Skeletal muscle tissue (tissue), 4 donors: Measurements from ENCODE around the gene C2orf92. TPM values are rescaled to one million over a fixed set of nuclear protein-coding genes. Genes with fewer than 3 reads are reported as not detected.

Experiments
- H3K27ac ChIP-seq: one replicate; pipeline ENCODE4 v1.7.0; 2013; ENCODE audit warnings: mild to moderate bottlenecking, low read depth, low read length, inconsistent platforms
- H3K27me3 ChIP-seq, 3 donors: one replicate each; pipeline ENCODE4 v1.7.0; 2013; ENCODE audit warnings: low read length in 3 of 3; ENCODE audit not compliant: control insufficient read depth in 3 of 3, insufficient read depth in 3 of 3
- H3K36me3 ChIP-seq, 3 donors: one replicate each; pipeline ENCODE4 v1.7.0; 2013; ENCODE audit warnings: low read length in 3 of 3; ENCODE audit not compliant: control insufficient read depth in 3 of 3, insufficient read depth in 3 of 3
- H3K4me1 ChIP-seq, 3 donors: one replicate each; pipeline ENCODE4 v1.7.0; 2013; ENCODE audit warnings: low read length in 3 of 3, mild to moderate bottlenecking in 3 of 3; ENCODE audit not compliant: control insufficient read depth in 3 of 3, insufficient read depth in 3 of 3
- H3K4me3 ChIP-seq, 3 donors: one replicate each; pipeline ENCODE4 v1.7.0; 2013; ENCODE audit warnings: low read length in 3 of 3
- H3K9ac ChIP-seq, 3 donors: one replicate each; pipeline ENCODE4 v1.7.0; 2013; ENCODE audit warnings: low read length in 3 of 3, mild to moderate bottlenecking in 3 of 3, moderate library complexity in 2 of 3, low read depth in 1 of 3
- H3K9me3 ChIP-seq, 3 donors: one replicate each; pipeline ENCODE4 v1.7.0; 2013; ENCODE audit warnings: low read length in 3 of 3; ENCODE audit not compliant: control insufficient read depth in 3 of 3
- total RNA-seq: library from RNA; depleted of rRNA; stranded (reverse); fragments of >200 nt; gene quantifications from one replicate; pipeline ENCODE4 v1.2.3, GENCODE V29; 2014
- donor health status: Osteomylitis.

C2orf92 gene
- total RNA-seq, 1 donor from 2014 or later, result 4.7 TPM

DNA sequence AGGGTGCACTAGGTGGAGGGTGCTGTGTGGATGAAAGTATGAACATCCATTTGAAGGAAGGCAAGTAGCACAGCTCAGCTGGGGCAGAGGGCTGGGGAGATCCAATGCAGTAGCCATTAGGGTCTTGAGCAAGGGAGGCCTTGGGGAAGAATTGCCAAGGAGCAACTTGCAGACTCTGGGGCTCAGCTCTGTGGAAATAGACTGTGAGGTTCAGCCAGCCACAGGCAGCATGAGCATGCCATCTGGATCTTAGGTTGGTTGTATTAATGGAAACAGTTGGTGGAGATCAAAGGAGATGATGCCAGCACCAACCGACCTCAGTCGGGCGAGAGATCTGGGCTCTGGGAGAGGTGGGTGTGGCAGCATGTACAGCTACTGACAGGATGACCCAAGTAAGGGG lies 49.4 kb downstream of the C2orf92 start:
- H3K4me3 ChIP-seq, result no peak overlapping the region
- H3K27me3 ChIP-seq, result peaks cover 0 to 7% (median 0%) of the 10 kb centered on the region in 3 donors
- no peaks in the 10 kb centered on the region for H3K36me3 ChIP-seq
- no peaks in the 10 kb centered on the region for H3K4me1 ChIP-seq
- H3K9me3 ChIP-seq, result no peaks in the 10 kb centered on the region
- H3K9ac ChIP-seq, result no peak overlapping the region
- no peak overlapping the region for H3K27ac ChIP-seq

DNA sequence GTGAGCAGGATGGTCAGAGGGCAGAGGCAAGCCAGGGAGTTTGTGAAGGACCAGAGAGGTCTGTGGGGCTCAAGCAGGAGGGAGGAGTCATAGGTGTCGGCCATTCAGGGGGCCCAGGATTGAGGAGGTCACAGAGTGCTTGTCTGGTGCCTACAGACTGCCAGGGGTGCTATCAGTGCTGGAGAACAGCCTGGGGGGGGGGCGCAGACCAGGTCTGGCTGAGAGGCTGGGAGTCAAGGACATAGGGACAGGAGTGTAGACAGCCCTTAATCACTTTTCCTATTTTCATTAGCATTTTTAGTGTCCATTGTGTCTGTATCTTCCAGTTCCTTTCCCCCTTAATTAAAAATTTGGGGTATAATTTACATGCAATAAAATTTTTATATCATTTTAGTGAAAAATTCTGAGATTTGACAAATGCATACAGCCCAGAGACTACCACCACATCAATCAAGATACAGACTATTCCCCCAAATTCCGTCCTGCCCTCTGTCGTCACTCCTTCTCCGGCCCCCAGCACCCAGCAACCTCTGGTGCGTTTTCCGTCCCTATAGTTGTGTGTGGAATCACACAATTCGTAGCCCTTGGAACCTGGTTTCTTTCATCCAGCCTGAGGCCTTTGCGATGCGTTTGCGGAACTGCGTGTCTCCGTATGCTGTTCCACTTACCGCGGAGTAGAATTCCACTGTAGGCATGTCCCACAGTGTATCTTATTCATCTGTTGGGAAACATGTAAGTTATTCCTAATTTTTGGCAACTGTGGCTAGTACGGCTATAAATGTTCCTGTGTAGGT lies 50.0 kb downstream of the C2orf92 start:
- Histone ChIP-seq H3K9me3 (no peaks in the 10 kb centered on the region), H3K36me3 (no peaks in the 10 kb centered on the region), H3K27ac (no peak overlapping the region), H3K4me1 (no peaks in the 10 kb centered on the region), H3K27me3 (peaks cover 0 to 7% (median 0%) of the 10 kb centered on the region in 3 donors), H3K9ac (no peak overlapping the region), H3K4me3 (no peak overlapping the region)

DNA sequence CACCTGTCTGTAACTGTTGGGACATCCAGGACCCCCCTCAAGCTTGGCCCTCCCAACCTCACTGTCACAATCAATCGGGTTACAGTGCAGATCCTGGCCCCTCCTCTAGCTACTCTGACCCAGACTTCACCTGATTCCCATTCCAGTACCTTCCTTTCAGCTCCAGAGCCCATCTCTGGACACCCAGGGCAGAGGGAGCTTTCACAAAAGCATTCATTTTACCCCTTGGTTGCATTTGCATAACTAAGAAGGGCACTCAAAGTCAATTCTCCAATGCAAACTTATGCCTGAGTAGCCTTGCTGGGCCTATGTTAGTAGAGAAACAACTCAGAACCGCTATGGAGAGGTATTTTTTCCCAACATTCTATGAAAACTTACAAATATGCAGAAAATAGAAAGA lies 51.2 kb downstream of the C2orf92 start:
- no peak overlapping the region for H3K27ac ChIP-seq
- H3K4me3 ChIP-seq, result no peak overlapping the region
- no peak overlapping the region for H3K9ac ChIP-seq
- H3K27me3 ChIP-seq, result peaks cover 0 to 7% (median 0%) of the 10 kb centered on the region in 3 donors
- peaks cover 0 to 6% (median 2%) of the 10 kb centered on the region in 3 donors for H3K4me1 ChIP-seq
- H3K9me3 ChIP-seq, result no peaks in the 10 kb centered on the region
- H3K36me3 ChIP-seq, result no peaks in the 10 kb centered on the region

DNA sequence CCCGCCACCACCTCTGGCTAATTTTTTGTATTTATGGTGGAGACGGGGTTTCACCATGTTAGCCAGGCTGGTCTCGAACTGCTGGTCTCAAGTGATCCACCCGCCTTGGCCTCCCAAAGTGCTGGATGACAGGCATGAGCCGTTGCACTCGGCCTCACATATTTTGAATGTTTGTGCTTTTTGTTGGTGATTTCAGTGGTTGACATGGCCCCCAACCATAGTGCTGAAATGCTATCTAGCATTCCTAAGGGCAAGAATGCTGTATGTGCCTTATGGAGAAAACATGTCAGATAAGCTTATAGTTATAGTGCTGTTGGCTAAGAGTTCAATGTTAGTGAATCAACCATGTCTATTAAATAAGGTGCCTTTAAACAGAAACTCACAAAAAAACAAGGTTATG lies 52.7 kb downstream of the C2orf92 start:
- no peak overlapping the region for H3K4me3 ChIP-seq
- no peak overlapping the region for H3K9ac ChIP-seq
- H3K27ac ChIP-seq, result no peak overlapping the region
- H3K9me3 ChIP-seq, result no peaks in the 10 kb centered on the region
- H3K36me3 ChIP-seq, result no peaks in the 10 kb centered on the region
- peaks cover 0 to 7% (median 0%) of the 10 kb centered on the region in 3 donors for H3K27me3 ChIP-seq
- peaks cover 0 to 10% (median 4%) of the 10 kb centered on the region in 3 donors for H3K4me1 ChIP-seq

DNA sequence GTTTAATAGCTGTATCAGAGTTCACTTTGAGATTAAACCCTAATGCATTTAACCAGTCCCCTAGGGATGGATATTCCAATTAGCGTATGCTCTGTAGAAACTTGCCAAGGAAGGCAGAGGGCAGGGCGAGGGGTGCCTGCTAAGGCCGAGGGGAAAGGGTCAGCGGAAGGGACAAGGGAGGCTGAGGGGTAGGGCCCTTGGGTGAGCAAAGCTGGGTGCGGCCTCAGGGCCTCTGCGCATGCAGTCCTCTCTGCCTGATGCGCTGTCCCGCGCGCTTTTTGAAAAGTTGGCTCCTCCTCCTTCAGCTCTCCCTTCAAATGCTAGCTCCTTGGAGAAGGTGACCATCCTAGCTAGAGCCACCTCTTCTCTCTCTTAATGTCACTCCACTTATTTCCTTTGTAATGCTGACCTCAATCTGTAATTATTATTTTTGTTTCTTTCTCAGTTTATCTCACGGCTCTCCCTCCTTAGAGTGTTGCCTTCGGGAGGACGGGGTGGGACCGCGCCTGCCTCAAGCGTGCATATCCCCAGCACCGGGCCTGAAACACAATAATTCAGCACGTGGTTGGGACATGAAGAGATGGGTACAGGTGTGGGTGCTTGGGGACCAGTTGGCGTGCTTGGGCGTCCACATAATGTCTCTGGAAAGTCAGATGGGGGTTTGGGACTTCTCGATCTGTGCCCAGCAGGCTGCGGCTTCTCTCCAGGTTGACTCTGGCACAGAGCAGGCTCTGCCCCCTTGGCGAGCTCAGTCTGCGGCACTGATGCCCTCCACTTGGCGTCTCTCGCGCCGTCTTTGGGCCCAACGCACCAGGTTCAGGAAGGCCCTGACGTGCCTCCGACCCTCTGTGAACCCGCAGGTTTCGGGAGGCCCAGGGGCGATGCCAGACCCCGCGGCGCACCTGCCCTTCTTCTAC lies 53.9 kb downstream of the C2orf92 start:
- Histone ChIP-seq H3K9me3 (no peaks in the 10 kb centered on the region), H3K4me3 (no peak overlapping the region), H3K27me3 (peaks cover 0 to 3% (median 0%) of the 10 kb centered on the region in 3 donors), H3K27ac (no peak overlapping the region), H3K9ac (no peak overlapping the region), H3K4me1 (peaks cover 0 to 10% (median 4%) of the 10 kb centered on the region in 3 donors), H3K36me3 (no peaks in the 10 kb centered on the region)

DNA sequence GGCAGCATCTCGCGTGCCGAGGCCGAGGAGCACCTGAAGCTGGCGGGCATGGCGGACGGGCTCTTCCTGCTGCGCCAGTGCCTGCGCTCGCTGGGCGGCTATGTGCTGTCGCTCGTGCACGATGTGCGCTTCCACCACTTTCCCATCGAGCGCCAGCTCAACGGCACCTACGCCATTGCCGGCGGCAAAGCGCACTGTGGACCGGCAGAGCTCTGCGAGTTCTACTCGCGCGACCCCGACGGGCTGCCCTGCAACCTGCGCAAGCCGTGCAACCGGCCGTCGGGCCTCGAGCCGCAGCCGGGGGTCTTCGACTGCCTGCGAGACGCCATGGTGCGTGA lies 54.5 kb downstream of the C2orf92 start:
- no peak overlapping the region for H3K9ac ChIP-seq
- no peak overlapping the region for H3K27ac ChIP-seq
- H3K36me3 ChIP-seq, result no peaks in the 10 kb centered on the region
- peaks cover 0 to 10% (median 4%) of the 10 kb centered on the region in 3 donors for H3K4me1 ChIP-seq
- H3K9me3 ChIP-seq, result no peaks in the 10 kb centered on the region
- H3K4me3 ChIP-seq, result no peak overlapping the region
- H3K27me3 ChIP-seq, result no peaks in the 10 kb centered on the region

DNA sequence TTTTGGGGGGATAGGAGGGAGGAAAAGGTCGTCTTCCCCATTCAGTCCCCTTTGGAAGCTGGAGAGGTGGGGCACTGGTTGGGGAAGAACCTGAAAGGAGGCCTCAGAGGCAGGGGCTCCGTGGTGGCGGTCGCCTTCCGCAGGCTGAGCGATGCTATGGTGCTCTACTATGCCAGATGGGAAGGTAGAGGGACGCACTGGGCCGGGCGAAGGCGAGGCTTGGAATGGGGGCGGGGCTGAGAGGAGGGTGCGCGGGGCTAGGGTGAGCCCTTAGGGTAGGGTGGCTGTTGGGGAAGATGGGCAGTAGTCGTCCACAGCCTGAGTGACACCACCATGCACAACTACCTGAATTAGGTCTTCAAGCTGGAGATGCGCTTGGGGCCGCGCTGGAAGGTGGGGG lies 55.0 kb downstream of the C2orf92 start:
- no peaks in the 10 kb centered on the region for H3K36me3 ChIP-seq
- H3K27me3 ChIP-seq, result no peaks in the 10 kb centered on the region
- H3K27ac ChIP-seq, result no peak overlapping the region
- H3K4me3 ChIP-seq, result no peak overlapping the region
- peaks cover 0 to 10% (median 4%) of the 10 kb centered on the region in 3 donors for H3K4me1 ChIP-seq
- H3K9me3 ChIP-seq, result no peaks in the 10 kb centered on the region
- no peak overlapping the region for H3K9ac ChIP-seq

DNA sequence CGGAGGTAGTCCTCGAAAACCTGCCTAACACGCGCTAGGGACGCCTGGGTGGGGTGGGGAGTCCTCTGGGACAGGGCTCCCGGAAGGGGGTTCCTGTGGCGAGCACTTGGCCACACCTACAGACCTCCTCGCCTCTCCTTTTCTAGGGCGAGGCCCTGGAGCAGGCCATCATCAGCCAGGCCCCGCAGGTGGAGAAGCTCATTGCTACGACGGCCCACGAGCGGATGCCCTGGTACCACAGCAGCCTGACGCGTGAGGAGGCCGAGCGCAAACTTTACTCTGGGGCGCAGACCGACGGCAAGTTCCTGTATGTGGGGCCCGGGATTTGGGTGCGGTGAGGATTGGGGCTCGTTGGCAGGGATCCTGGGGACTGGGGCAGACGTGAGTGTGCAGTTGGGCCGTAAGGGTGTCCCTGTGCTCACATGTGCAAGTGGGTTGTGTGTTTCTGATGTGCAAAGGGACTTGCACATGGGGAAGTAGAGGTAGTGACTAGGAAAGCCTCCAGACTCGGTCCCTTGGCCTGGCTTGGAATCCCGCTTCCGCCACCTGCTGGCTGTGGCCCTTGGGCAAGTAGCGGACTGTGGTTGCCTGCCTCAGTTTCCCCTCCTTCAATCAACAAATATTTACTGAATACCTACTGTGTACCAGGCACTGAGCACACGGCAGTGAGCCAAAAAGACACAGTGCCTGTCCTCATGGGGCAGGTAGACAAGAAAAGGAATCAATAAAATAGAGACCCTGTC lies 55.6 kb downstream of the C2orf92 start:
- no peak overlapping the region for H3K4me3 ChIP-seq
- H3K27me3 ChIP-seq, result no peaks in the 10 kb centered on the region
- no peak overlapping the region for H3K9ac ChIP-seq
- H3K36me3 ChIP-seq, result no peaks in the 10 kb centered on the region
- H3K9me3 ChIP-seq, result peaks cover 0 to under 1% (median 0%) of the 10 kb centered on the region in 3 donors
- peaks cover 0 to 10% (median 4%) of the 10 kb centered on the region in 3 donors for H3K4me1 ChIP-seq
- H3K27ac ChIP-seq, result no peak overlapping the region

DNA sequence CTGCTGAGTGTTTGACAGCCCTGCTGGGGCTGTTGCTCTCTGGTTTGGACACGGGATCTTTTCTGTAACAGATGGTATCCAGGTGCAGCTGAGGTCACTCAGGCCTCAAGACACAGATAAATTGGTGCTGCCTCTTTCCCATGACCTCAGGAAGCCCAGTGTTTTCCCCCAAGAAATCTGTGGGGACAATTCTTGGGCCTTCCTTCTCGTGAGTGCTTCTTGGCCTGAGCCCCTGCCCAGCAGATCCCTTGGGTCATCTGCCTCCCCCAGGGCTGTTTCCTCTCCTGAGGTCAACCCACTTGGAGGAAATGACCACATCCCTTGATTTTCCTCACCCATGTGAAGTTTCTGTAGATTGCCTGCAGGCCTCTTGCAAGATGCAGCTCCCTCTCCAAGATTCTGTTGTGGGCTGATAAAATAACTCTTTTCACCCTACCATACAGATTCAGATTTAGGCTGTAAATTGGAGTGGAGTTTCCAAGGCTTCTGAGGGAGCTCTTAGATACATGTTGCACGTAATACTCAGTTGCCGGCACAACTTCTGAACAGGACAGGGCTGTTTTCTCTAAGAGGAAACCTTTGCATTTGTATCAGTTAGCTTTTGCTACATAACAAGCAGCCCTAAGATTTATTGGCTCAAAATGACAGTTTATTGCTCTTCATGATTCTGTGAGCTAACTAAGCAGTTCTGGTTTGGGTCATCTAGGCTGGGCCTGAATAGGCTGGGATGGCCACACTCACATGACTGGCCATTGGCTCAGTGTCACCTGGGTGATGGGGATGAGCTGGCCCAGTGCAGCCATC lies 57.0 kb downstream of the C2orf92 start:
- H3K4me1 ChIP-seq, result peaks cover 0 to 10% (median 4%) of the 10 kb centered on the region in 3 donors
- H3K27ac ChIP-seq, result no peak overlapping the region
- no peaks in the 10 kb centered on the region for H3K36me3 ChIP-seq
- no peak overlapping the region for H3K9ac ChIP-seq
- no peaks in the 10 kb centered on the region for H3K27me3 ChIP-seq
- H3K4me3 ChIP-seq, result no peak overlapping the region
- peaks cover 0 to 4% (median 0%) of the 10 kb centered on the region in 3 donors for H3K9me3 ChIP-seq
